Measurements from ENCODE around the gene NBEAL2. TPM values are rescaled to one million over a fixed set of nuclear protein-coding genes. Genes with fewer than 3 reads are reported as not detected.

NBEAL2 gene
- total and polyA plus RNA-seq, 4 donors: 6.3 to 55.8 (median 36.0) TPM

GRCh38 chr3:46992231-46992630, 12.8 kb downstream of the NBEAL2 start:
- intact Hi-C loops (cut with DNase I): no loop called here
- H3K27me3 ChIP-seq (ENCODE audit: control insufficient read depth in 1 of 2, insufficient read depth in 2 of 2, low read length in 1 of 2): no peaks in the 10 kb centered on the region
- ATAC-seq (ENCODE audit: low FRiP score): no peak
- no peak overlapping the region for H3K27ac ChIP-seq (ENCODE audit: low read depth in 1 of 2, low read length in 2 of 2)
- H3K9me3 ChIP-seq (ENCODE audit: control insufficient read depth, low read length): no peaks in the 10 kb centered on the region
- H3K36me3 ChIP-seq (ENCODE audit: control insufficient read depth in 1 of 2, insufficient read depth in 2 of 2, low read length in 1 of 2): no peaks in the 10 kb centered on the region
- WGBS, 2 donors: 90 to 94% methylated on average over 7 to 9 of the region's 9 CpGs
- H3K4me1 ChIP-seq (ENCODE audit: control insufficient read depth in 1 of 2, insufficient read depth in 2 of 2, low read length in 2 of 2): no peaks in the 10 kb centered on the region
- no peak overlapping the region for H3K4me3 ChIP-seq (ENCODE audit: low read length in 2 of 2)
- no peak for DNase-seq

DNA sequence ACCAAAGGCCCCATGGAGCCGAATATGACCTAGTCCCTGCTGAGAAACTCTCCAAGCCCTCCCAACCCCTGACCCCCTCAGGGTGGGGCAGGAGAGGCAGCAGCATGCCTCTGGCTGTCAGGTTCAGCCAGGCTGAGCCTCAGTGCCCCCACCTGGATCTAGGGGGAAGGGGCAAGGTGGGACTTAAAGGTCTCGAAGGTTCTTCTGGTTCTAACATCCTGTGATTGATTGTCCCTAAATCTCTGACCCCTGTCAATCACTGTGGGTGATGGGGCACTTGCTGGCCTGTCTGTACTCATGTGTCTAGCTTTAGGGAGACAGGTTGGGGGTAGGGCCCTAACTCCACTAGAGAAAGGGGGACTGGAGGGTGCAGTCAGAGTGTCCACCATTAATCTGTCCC, 13.8 kb downstream of the NBEAL2 start:
- intact Hi-C loops (cut with DNase I): no loop called here
- no peak overlapping the region for H3K27ac ChIP-seq (ENCODE audit: low read depth in 1 of 2, low read length in 2 of 2)
- H3K27me3 ChIP-seq (ENCODE audit: control insufficient read depth in 1 of 2, insufficient read depth in 2 of 2, low read length in 1 of 2): no peaks in the 10 kb centered on the region
- H3K4me3 ChIP-seq (ENCODE audit: low read length in 2 of 2): no peak overlapping the region
- WGBS, 2 donors: 69 to 80% methylated on average over 2 of the region's 2 CpGs
- no peaks in the 10 kb centered on the region for H3K9me3 ChIP-seq (ENCODE audit: control insufficient read depth, low read length)
- no peaks in the 10 kb centered on the region for H3K4me1 ChIP-seq (ENCODE audit: control insufficient read depth in 1 of 2, insufficient read depth in 2 of 2, low read length in 2 of 2)
- DNase-seq: peak in 1 of 2 donors; percentile 29
- ATAC-seq (ENCODE audit: low FRiP score): no peak
- H3K36me3 ChIP-seq (ENCODE audit: control insufficient read depth in 1 of 2, insufficient read depth in 2 of 2, low read length in 1 of 2): no peaks in the 10 kb centered on the region

- Histone ChIP-seq H3K36me3 (ENCODE audit: control insufficient read depth in 1 of 2, insufficient read depth in 2 of 2, low read length in 1 of 2) (no peaks in the 10 kb centered on the region), H3K27me3 (ENCODE audit: control insufficient read depth in 1 of 2, insufficient read depth in 2 of 2, low read length in 1 of 2) (no peaks in the 10 kb centered on the region), H3K4me1 (ENCODE audit: control insufficient read depth in 1 of 2, insufficient read depth in 2 of 2, low read length in 2 of 2) (no peaks in the 10 kb centered on the region), H3K9me3 (ENCODE audit: control insufficient read depth, low read length) (no peaks in the 10 kb centered on the region), H3K27ac (ENCODE audit: low read depth in 1 of 2, low read length in 2 of 2) (no peak overlapping the region), H3K4me3 (ENCODE audit: low read length in 2 of 2) (no peak overlapping the region)
- WGBS, 2 donors: 88% methylated on average over 6 to 7 of the region's 7 CpGs
- DNase-seq: peak in 1 of 2 donors; percentile 26
- intact Hi-C loops (cut with DNase I): no loop called here
- no peak for ATAC-seq (ENCODE audit: low FRiP score)
Measured at GRCh38 chr3:46993986-46994385, 14.5 kb downstream of the NBEAL2 start.

GRCh38 chr3:46994801-46995731, 15.6 kb downstream of the NBEAL2 start:
- Histone ChIP-seq H3K4me3 (ENCODE audit: low read length in 2 of 2) (no peak overlapping the region), H3K9me3 (ENCODE audit: control insufficient read depth, low read length) (no peaks in the 10 kb centered on the region), H3K27me3 (ENCODE audit: control insufficient read depth in 1 of 2, insufficient read depth in 2 of 2, low read length in 1 of 2) (no peaks in the 10 kb centered on the region), H3K4me1 (ENCODE audit: control insufficient read depth in 1 of 2, insufficient read depth in 2 of 2, low read length in 2 of 2) (no peaks in the 10 kb centered on the region), H3K27ac (ENCODE audit: low read depth in 1 of 2, low read length in 2 of 2) (no peak overlapping the region), H3K36me3 (ENCODE audit: control insufficient read depth in 1 of 2, insufficient read depth in 2 of 2, low read length in 1 of 2) (no peaks in the 10 kb centered on the region)
- 92 to 93% methylated on average over 29 of the region's 29 CpGs for WGBS, 2 donors
- intact Hi-C loops (cut with DNase I): no loop called here
- DNase-seq (peak; percentile 46 to 69), ATAC-seq (ENCODE audit: low FRiP score) (no peak)

DNA sequence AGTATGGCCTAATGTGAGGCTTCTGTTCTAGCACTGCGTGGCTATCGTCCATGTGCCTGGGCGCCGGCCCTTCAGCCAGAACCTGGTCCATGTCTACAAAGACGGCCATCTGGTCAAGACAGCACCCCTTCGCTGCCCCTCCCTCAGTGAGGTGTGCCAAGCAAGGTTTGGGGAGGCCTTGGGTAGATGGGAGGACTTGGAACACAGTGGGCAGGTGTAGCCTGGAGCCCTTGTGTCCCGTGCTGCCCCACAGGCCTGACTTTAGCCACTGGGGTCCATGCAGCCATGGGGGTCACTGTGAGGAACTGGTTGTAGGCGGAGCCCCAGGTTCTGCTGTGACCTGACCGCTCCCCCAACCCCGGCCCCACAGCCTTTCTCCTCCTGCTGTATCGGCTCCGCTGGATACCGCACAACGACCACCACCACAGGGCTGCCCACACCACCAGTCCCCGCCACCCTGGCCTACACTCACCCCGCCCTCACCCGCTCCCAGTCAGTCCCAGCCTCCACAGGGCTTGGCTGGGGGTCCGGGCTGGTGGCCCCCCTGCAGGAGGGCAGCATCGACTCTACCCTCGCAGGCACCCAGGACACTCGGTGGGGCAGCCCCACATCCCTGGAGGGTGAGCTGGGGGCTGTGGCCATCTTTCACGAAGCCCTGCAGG, 16.6 kb downstream of the NBEAL2 start:
- Histone ChIP-seq H3K36me3 (ENCODE audit: control insufficient read depth in 1 of 2, insufficient read depth in 2 of 2, low read length in 1 of 2) (no peaks in the 10 kb centered on the region), H3K4me1 (ENCODE audit: control insufficient read depth in 1 of 2, insufficient read depth in 2 of 2, low read length in 2 of 2) (no peaks in the 10 kb centered on the region), H3K9me3 (ENCODE audit: control insufficient read depth, low read length) (no peaks in the 10 kb centered on the region), H3K27ac (ENCODE audit: low read depth in 1 of 2, low read length in 2 of 2) (no peak overlapping the region), H3K27me3 (ENCODE audit: control insufficient read depth in 1 of 2, insufficient read depth in 2 of 2, low read length in 1 of 2) (no peaks in the 10 kb centered on the region), H3K4me3 (ENCODE audit: low read length in 2 of 2) (no peak overlapping the region)
- no peak for ATAC-seq (ENCODE audit: low FRiP score)
- WGBS, 2 donors: 93% methylated on average over 19 to 22 of the region's 22 CpGs
- peak; percentile 45 to 71 for DNase-seq
- intact Hi-C loops (cut with DNase I): no loop called here

GRCh38 chr3:46996689-46997452, 17.4 kb downstream of the NBEAL2 start:
- 73 to 74% methylated on average over 12 of the region's 12 CpGs for WGBS, 2 donors
- no peak for ATAC-seq (ENCODE audit: low FRiP score)
- intact Hi-C loops (cut with DNase I): no loop called here
- peak; percentile 35 to 67 for DNase-seq
- no peaks in the 10 kb centered on the region for H3K9me3 ChIP-seq (ENCODE audit: control insufficient read depth, low read length)
- H3K27me3 ChIP-seq (ENCODE audit: control insufficient read depth in 1 of 2, insufficient read depth in 2 of 2, low read length in 1 of 2): no peaks in the 10 kb centered on the region
- H3K27ac ChIP-seq (ENCODE audit: low read depth in 1 of 2, low read length in 2 of 2): no peak overlapping the region
- H3K4me3 ChIP-seq (ENCODE audit: low read length in 2 of 2): no peak overlapping the region
- no peaks in the 10 kb centered on the region for H3K36me3 ChIP-seq (ENCODE audit: control insufficient read depth in 1 of 2, insufficient read depth in 2 of 2, low read length in 1 of 2)
- H3K4me1 ChIP-seq (ENCODE audit: control insufficient read depth in 1 of 2, insufficient read depth in 2 of 2, low read length in 2 of 2): no peaks in the 10 kb centered on the region

DNA sequence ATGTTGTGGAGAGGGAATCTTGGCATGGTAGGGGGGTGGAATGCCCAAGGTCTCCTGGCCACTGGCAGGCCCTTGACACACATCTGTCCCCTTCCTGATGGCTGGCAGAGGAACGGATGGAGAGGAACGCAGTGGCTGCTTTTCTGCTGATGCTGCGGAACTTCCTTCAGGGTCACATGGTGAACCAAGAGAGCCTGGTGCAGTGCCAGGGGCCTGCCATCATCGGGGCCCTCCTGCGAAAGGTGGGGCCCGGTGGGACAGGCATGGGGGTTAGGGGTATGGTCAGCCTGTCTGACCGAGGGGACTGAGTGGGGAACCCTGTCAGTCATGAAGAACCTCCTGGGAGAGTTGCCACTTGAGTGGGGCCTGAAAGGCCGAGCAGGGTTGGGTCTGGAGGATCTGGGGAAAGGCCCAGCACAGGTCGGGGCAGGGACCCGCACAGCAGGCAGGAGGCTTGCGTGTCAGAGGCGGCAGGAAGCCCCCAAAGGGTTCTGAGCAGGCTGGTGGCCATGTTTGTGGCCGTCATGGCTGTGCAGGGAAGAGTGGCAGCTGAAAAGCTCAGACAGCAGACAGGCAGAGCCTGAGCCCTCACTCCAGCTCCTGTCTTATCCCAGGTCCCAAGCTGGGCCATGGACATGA, 18.1 kb downstream of the NBEAL2 start:
- no peaks in the 10 kb centered on the region for H3K27me3 ChIP-seq (ENCODE audit: control insufficient read depth in 1 of 2, insufficient read depth in 2 of 2, low read length in 1 of 2)
- DNase-seq: peak; percentile 50 to 66
- no peaks in the 10 kb centered on the region for H3K36me3 ChIP-seq (ENCODE audit: control insufficient read depth in 1 of 2, insufficient read depth in 2 of 2, low read length in 1 of 2)
- no peaks in the 10 kb centered on the region for H3K9me3 ChIP-seq (ENCODE audit: control insufficient read depth, low read length)
- intact Hi-C loops (cut with DNase I): loop anchor here (2.0 kb wide), 1 partner anchor 75 kb away; no protein-coding TSS in a partner anchor
- no peak for ATAC-seq (ENCODE audit: low FRiP score)
- H3K4me3 ChIP-seq (ENCODE audit: low read length in 2 of 2): no peak overlapping the region
- H3K4me1 ChIP-seq (ENCODE audit: control insufficient read depth in 1 of 2, insufficient read depth in 2 of 2, low read length in 2 of 2): no peaks in the 10 kb centered on the region
- no peak overlapping the region for H3K27ac ChIP-seq (ENCODE audit: low read depth in 1 of 2, low read length in 2 of 2)
- 83 to 87% methylated on average over 13 of the region's 13 CpGs for WGBS, 2 donors

DNA sequence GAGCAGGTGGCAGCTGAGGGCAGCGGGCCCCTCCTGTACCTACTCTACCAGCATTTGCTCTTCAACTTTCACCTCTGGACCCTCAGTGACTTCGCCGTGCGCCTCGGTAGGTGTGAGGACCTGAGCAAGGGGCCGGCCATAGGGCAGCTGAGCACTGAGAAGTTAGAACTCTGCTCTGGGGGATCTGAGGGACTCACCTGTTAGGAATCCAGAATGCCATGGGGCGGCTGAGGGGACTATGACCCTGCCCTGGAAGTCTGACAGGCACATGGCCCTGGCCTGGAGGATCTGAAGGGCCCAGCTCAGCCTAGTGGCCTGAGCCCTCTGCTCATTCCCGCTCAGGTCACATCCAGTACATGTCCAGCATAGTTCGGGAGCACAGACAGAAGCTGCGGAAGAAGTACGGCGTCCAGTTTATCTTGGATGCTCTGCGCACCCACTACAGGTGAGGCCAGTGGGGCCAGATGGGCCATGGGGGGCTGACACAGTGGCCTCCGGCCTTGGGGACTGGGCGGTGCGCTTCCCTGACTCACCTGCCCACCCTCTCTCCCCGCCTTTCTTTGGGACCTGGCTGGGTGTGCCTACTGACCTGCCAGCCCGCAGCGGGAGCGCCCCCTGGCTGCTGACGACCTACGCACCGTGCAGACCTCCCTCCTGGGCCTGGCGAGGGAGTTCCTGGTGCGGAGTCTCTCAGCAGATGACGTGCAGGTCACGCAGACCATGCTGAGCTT, 18.8 kb downstream of the NBEAL2 start:
- WGBS, 2 donors: 61 to 64% methylated on average over 27 of the region's 27 CpGs
- ATAC-seq (ENCODE audit: low FRiP score) (no peak), DNase-seq (peak; percentile 80 to 89)
- H3K4me3 ChIP-seq (ENCODE audit: low read length in 2 of 2): no peak overlapping the region
- H3K36me3 ChIP-seq (ENCODE audit: control insufficient read depth in 1 of 2, insufficient read depth in 2 of 2, low read length in 1 of 2): no peaks in the 10 kb centered on the region
- no peak overlapping the region for H3K27ac ChIP-seq (ENCODE audit: low read depth in 1 of 2, low read length in 2 of 2)
- no peaks in the 10 kb centered on the region for H3K9me3 ChIP-seq (ENCODE audit: control insufficient read depth, low read length)
- no peaks in the 10 kb centered on the region for H3K27me3 ChIP-seq (ENCODE audit: control insufficient read depth in 1 of 2, insufficient read depth in 2 of 2, low read length in 1 of 2)
- intact Hi-C loops (cut with DNase I): loop anchor here (2.0 kb wide), 1 partner anchor 75 kb away; no protein-coding TSS in a partner anchor
- H3K4me1 ChIP-seq (ENCODE audit: control insufficient read depth in 1 of 2, insufficient read depth in 2 of 2, low read length in 2 of 2): no peaks in the 10 kb centered on the region
